GF-D8 (cell line): ENCODE data around the gene ME1.
"Not testable (repeated sequence)": the region's sequence is repeated elsewhere in the genome, so short reads cannot be mapped to it uniquely, and the experiment has no call there.

Experiments
- DNase-seq: peaks from one replicate; lab custom pipeline; 2025; lab: John Stamatoyannopoulos, UW

The ME1 gene

DNA sequence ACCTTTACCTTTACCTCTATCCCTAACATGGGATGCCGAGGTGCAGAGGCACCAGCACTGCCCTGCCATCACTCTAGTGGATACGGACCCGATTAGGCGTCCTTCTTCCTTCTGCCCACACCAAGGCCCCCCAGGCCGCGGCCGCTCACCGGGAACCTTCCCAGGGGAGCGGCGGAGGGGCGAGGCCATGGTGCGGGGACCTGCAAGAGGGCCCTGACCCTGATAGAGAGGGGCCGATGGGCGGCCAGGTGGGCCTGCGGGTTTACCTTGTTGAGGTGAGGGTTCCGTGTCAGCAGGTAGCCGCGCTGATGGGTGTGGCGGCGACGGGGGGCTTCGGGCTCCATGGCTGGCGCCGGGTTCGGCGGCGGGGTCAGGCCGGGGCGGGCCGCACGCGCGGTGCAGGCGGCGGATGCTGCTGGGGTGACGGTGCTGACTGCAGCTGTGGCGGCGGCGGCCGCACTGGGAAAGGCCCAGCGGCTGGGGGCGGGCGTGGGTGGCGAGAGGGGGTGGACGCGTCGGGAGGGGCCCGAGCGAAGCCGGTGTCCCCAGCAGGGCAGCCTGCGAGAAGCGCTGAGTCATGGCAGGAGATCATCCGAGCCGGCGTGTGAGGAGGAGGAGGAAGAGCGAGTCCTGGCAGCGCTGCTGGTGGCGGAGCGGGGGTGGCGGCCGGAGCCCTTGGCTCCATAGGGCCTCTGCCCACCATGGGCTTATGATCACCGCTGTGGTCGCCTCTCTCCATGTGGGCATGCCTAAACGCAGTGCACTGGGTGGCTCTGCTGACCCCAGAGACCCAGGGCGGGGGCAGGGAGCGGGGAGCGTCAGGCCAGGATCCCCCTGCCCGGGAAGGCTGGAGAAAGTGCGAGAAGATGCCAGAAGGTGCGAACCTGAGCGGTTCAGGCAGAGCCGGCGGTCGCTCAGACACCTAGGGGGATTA is at the start of gene ME1:
ME1 (minus strand) TSS at position 441 of the 934 bp plus-strand sequence; CDS start at position 344, 97 bp downstream.
- DNase-seq = no peak

DNA sequence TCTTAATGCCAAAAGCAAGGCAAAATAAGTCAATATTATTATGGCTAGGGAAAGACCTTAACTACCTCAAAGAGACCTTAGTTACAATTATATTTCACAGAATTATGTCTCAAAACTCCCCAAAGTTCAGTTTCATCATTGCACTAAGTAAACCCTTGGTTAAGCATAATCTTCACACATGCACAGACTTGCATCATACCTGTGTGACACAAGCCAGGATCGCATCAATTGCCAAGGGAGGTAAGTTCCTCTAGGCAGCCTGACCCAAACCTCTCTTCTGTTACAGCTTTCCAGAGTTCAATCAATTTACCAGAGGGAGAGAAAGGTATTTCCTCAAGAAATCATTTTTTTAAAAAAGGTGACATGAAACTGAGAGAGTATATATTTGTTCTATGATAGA is 49.6 kb upstream of the ME1 start:
- DNase-seq = no peak

DNA sequence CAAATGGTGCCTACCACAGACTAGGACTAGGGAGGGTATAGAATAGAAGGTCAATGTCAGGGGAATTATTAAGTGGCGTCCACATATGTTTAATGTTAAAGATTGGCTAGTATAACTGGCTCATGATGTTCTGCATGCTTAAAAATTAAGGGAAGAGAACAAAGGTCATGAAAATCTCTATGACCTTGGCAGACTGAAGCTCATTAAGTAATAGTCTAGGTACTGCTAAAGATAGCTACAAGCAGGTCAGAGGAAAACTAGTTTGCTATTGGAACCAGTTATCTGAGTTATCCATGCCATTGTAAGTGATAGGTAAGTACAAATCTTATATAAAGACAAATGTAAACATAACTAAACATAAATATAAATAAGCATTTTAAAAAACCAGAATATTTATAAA is 48.5 kb upstream of the ME1 start:
- no peak for DNase-seq

DNA sequence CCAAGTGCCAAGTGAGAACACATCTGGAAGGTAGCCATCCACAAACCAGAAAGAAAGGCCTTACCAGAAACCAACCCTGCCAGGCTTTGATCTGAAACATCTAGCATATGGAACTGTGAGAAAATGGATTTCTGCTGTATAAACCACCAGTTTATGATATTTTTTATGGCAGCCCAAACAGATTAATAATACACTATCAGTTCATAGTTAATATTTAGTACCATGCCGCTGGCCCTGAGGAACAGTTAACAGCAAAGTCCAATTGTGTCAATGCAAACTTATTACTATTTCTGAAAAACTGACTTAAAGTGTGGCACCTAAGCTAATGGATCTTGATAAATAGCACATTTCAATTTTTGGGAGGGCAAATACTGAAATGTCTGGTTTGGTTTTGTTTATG is 46.1 kb upstream of the ME1 start:
- DNase-seq = no peak

DNA sequence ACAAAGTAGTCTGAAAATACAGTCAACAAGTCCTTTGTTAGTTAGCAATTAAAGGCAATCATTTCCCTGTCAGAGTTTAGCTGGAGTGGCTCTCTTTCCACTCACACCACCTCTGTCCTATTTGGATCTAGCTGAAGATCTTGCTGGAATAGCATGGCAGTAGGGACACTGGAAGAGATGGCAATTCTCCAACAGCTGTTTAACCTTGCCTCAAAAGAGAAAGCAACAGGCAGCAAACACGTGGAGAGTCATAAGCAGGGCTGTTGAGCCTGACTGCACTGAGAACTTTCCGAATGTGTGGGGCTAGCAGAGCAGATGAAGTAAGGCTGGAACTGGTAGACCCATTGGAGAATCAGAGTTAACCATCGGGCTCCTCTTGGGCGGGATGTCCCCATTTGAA is 43.5 kb upstream of the ME1 start:
- DNase-seq = no peak

DNA sequence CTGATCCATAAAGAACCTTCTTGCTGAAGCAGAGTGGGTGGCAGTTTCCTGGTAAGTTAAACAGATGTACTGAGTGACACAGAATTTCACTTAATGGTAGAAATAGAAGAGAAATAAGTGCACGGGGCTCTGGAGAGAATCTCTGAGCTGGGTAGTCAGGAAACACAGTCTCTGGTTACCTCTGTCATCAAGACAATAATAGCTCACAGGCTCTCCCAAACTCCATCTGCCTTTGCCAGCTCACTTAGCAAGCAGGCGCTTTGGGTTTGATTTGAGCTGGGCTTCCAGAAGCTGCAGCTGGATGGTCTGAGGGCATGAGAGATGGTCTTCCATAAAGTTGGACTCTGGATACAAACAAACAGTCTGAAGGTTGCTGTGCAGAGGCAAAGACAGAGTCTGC is 41.9 kb upstream of the ME1 start:
- no peak for DNase-seq

DNA sequence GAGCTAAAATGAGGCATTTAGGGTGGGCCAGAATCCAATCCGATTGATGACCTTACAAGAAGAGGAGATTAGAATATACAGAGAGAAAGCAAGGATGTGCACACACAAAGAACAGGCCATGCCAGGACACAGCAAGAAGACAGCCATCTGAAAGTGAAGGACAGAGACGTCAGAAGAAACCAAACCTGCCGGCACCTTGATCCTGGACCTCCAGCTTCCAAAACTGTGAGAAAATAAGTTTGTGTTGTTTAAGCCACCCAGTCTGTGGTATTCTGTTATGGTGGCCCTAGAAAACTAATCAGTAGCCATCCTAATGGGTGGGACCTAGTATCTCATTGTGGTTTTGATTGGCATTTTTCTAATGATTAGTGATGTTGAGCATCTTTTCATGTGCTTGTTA is 39.7 kb upstream of the ME1 start:
- DNase-seq = no peak

DNA sequence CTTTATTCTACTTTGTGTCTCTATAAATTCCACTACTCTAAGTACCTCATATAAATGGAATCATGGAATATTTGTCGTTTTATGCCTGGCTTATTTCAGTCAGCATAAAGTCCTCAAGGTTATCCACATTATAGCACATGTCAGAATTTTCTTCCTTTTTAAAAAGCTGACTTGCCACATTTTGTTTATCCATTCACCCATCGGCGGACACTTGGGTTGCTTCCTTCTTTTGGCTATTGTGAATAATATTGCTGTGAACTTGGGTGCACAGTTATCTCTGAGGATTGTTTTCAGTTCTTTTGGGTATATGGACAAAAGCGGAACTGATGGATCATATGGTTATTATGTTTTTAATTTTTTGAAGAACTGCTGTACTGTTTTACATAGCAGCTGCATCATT is 39.1 kb upstream of the ME1 start:
- no peak for DNase-seq

DNA sequence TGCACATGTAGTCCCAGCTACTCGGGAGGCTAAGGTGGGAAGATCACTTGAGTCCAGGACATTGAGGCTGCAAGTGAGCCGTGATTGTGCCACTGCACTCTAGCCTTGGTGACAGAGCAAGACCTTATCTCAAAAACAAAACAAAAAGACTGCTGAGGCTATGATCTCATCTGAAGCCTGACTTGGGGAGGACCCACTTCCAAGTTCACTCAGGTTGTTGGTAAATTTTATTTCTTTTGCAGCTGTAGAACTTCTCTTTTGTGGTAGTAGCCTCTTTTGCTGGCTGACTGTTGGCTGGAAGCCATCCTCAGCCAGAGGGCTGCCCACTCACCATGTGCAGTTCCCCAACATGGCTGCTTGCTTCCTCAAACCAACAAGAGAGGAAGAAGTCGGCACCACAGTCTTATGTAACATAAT is 36.8 kb upstream of the ME1 start:
- peak; percentile 85 for DNase-seq

DNA sequence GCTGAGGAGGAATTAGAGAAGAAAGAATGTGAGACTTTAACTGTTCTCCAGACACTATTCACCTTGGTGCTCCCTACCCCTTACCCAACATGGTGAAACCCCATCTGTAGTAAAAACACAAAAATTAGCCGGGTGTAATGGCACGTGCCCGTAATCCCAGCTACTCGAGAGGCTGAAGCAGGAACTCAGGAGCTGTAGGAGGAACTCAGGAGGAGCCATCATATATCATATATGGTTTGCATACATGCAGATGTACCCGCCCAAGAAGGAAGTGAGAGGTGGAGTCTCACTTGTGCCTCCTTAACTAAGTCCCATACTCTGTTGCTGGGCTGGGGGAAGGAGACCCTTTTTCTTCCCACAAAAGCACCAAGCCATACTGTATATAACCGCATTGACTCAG is 35.5 kb upstream of the ME1 start:
- DNase-seq = no peak

DNA sequence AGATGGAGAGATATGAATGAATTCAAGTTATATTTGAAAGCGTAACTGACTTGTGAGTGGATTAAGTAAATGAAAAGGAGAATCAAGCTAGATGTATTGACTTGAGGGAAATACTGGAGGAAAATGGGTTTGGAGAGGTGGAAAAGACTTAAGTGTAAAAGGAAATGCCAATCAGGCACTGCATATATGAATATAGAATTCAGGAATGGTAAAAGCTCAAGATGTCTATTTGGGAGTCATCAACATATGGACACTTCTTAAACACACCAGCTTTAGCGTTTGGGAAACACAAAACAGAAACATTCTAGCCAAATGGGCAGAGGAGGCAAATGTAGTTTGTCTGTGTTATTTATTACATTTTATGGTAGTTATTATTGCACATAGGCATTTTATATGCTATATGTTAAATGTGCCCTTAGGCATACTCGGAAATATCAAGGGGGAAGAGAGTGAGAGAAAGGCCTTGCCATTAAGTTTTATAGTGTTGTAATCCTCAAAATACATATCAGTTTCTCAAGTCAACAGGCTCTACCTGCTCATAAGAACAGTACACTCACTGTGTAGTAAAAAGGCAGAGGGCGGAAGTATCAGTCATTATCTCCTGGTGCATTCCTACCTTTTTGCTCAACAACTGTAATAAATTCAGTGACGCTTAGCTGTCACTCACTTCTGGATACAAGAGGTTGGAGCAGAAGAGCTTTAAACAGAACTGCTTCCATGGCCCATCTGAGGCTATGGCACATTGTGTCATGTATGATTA is 33.7 kb upstream of the ME1 start:
- DNase-seq = no peak

DNA sequence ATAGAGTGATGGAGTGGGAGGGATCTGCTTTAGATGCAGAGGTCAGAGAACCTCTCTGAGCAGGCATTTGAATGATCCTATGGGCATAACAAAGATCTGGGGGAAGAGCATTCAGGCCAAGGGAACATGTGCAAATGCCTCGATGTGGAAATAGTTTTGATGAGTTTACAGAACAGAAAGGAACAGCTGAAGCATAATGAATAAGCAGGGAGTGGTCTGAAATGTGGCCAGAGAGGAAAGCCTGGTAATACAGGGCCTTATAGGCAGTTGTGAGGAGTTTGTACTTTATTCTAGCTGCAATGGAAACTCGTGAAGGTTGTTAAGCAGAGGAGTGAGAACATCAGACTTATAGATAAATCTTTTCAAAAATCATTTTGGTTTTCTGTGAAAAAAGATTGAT is 33.0 kb upstream of the ME1 start:
- DNase-seq = no peak

DNA sequence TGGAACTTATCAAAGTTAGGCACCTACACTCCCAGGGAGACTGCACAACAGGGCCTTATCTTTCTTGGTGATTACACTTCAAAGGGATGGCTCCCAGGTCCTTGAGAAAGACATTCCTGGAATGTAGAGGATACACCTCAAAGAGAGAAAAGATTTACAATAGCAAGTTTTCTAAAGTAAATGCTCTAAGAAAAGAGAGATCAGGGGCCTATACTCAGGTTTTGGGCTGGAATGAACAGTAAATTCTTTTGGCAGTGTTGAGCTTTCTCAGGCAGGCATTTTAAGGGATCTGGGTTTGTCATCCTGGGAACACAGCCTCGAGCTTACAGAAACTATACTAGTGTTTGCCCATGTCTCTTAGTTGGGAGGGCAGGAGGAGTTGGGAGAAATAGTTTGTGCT is 31.7 kb upstream of the ME1 start:
- no peak for DNase-seq

DNA sequence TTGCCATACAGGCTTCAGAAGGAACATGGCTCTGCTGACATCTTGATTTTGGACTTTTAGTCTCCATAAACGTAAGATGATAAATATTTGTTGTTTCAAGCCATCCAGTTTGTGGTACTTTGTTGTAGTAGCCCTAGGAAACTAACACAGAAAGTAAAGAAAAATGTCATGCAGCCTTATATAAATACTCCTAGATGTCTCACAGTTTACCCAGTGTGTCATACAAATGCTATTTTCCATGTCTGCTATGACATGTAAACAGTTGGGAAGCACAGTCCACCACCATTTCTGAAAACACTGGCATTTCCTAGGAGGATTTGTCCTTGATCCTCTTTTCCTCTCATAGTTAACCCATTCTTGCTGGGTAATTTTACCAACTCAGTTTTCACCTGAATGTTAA is 30.6 kb upstream of the ME1 start:
- no peak for DNase-seq

DNA sequence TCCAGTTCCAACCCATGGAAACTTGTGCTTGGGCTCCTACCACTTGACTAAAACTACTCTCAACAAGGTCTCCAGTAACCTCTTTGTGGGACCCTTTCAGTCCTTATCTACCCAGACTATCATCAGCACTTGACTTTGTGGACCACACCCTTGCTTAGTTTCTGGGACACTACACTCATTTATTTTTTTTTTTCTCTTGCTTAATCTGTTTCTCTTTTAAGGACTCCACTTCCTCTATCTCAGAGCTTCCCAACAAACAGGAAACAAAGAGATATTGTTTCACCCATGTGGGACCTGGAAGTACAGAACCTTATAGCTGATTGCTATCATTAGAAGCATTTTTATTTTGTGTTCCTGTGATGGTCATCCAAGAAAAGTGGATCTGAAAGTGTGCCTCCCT is 28.8 kb upstream of the ME1 start:
- DNase-seq = no peak

DNA sequence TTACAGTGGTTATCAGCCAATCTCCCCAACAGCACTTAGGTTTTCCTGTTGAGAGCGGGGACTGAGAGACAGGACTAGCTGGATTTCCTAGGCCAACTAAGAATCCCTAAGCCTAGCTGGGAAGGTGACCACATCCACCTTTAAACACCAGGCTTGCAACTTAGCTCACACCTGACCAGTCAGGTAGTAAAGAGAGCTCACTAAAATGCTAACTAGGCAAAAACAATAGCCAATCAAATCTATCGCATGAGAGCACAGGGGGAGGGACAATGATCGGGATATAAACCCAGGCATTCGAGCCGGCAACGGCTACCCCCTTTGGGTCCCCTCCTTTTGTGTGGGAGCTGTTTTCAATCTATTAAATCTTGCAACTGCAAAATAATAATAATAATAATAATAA is 19.2 kb upstream of the ME1 start:
- not testable (repeated sequence) for DNase-seq

DNA sequence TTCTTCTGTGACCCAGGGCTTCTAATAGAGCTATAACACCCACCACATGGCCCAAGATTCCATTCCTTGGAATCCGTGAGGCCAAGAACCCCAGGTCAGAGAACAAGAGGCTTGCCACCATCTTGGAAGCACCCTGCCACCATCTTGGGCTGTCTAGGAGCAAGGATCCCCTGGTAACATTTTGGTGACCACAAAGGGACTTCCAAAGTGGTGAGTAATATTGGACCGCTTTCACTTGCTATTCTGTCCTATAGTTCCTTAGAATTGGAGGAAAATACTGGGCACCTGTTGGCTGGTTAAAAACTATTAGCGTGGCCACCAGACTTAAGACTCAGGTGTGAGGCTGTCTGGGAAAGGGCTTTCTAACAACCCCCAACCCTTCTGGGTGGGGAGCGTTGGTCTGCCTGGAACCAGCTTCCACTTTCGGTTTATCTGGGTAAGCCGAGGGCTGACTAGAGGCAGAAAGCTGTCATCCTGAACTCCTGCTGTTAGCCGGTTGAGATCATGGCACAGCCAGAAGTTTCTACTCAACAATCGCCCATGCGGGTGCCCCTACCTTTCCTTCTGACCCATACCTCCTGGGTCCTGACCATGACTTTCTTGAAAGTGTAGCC is 13.3 kb upstream of the ME1 start:
- not testable (repeated sequence) for DNase-seq

DNA sequence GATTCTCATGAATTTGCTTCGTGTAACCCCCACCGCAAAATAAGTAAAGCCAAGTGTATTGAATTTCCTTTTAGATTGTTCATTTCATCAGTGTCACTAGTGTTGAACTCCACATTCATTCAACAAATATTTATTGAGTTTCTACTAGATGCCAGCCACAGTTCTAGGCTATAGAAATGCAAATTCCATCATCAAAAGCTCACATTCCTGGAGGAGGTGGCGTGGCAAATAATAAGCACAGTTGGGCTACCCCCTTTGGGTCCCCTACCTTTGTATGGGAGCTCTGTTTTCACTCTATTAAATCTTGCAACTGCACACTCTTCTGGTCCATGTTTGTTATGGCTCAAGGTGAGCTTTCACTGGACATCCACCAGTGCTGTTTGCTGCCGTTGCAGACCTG is 12.7 kb upstream of the ME1 start:
- no peak for DNase-seq

DNA sequence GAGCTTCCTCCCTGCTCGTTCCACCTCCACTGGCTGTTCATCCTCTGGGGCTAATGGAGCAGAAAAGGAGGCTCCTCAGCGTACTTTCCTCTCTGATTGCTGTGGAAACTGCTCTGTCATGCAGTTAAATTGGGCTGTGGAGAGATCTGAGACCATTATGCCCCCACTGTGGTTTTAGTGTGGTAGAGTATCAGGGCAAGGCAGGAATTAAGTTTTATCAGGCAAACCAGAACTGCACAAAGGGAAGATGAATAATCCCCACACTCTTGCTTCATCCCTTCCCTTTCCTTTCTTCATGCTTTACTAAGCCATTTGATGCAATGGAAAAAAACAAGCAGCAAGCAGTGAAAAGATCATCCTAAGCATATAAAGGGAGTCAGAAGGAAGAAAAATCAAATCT is 11.9 kb upstream of the ME1 start:
- peak; percentile 97 for DNase-seq

DNA sequence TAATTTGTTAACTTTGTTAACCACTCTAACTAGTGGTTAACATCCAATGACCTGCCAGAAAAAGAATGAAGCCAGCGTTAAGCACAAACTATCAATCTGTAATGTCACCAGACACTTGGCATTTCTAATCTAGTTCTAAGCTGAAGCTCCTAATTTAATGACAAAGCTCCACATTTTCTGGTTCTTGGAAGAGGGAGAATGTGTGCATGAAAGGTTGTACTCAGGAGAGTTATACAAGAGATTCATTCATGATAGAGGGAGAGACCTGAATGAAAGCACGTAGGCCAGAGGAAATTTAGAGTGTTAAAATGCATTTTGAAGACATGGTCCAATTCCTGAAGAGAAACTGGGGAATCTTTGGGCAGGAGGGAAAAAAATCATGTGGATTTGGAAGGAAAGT is 8.3 kb upstream of the ME1 start:
- no peak for DNase-seq

DNA sequence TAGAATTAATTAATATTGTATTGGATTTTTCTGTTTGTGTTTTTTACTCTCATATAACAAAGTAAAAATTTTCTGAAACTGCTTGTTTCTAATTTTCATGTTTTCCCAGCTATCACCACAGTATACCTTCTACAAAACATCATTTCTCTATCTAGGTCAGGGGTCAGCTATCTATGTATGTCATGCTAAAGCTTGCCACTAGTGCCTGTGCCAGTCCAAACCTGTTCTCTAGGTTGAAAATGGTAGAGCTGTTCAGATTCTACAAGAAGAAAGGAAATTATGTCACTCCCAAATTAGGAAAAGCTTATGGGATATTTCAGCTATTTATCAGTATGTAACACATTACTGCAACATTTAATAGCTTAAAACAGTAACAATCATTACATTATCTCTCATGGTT is 5.8 kb upstream of the ME1 start:
- DNase-seq = no peak

DNA sequence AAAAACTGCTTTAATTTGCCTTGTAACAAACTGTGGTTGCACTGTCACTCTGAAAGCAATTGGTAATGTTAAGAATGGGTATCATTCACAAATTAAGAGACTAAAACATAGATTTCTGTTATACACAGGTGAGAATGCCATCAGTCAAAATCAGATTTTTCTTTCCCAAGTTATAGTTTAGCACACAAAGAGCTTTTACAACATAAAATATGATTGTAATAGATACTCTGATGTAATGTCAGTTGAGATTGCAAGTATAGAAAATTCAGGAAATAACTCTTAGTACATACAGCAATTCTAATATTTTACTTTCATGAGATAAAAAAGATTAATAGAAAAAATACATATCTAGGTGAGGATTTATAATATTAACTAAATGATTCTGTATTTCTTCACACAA is 2.3 kb upstream of the ME1 start:
- DNase-seq = no peak

DNA sequence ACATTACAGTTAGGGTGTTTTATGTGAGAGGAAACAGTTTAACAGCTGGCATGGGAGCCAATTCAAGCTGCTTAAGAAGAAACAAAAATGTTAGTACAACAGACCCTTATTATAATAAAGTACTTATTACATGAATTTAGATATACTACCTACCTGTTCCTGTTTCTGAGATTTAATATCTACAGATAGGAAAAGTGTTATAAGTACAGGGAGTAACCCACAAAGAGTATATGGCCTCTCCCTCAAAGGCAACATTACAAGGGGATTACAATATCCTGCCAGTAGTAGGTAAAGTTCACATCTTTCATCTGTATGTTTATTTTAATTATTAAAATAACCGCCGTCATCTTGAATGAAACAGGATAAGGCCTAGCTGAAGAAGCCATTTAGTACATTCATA is 1.8 kb upstream of the ME1 start:
- DNase-seq = no peak
